ENCODE measurements around the gene MCF2L. TPM values are rescaled to one million over a fixed set of nuclear protein-coding genes. Genes with fewer than 3 reads are reported as not detected.

MCF2L gene
- total RNA-seq, 1 experiment from 2014 or later: 5.9 TPM

DNA sequence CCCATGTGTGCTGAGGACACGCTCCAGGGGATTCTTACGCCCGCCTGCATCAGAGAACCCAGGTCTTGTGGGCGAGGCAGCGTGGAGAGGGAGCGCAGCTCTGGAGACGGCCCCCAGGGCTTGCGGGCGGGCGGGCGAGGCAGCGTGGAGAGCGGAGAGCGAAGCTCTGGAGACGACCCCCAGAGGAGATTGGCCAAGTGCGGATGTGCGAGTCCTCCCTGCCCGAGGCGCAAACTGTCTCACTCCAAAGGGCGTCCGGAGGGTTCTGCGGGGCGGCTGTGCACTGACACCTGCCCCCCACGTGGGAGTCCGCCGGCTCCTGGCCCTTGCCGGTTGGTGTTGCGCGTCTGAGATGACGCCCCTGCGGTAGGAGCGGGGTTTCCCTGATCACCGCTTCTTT is 39.8 kb downstream of the MCF2L start:
- intact Hi-C loops (cut with micrococcal nuclease): no loop called here
- H3K9me2 ChIP-seq (replicated peaks; ENCODE audit: low read length): no peaks in the 10 kb centered on the region
- no peaks in the 10 kb centered on the region for H3K9me3 ChIP-seq (ENCODE audit: low read length)
- TF ChIP-seq EZH2 (IDR thresholded peaks at IDR 0.05; ENCODE audit: low read length, unreplicated experiment) (no peak), EZH2phosphoT487 (IDR thresholded peaks at IDR 0.05; ENCODE audit: borderline replicate concordance, low read length) (no peak)
- TF ChIP-seq, protein P1, sequence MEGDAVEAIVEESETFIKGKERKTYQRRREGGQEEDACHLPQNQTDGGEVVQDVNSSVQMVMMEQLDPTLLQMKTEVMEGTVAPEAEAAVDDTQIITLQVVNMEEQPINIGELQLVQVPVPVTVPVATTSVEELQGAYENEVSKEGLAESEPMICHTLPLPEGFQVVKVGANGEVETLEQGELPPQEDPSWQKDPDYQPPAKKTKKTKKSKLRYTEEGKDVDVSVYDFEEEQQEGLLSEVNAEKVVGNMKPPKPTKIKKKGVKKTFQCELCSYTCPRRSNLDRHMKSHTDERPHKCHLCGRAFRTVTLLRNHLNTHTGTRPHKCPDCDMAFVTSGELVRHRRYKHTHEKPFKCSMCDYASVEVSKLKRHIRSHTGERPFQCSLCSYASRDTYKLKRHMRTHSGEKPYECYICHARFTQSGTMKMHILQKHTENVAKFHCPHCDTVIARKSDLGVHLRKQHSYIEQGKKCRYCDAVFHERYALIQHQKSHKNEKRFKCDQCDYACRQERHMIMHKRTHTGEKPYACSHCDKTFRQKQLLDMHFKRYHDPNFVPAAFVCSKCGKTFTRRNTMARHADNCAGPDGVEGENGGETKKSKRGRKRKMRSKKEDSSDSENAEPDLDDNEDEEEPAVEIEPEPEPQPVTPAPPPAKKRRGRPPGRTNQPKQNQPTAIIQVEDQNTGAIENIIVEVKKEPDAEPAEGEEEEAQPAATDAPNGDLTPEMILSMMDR (conservative IDR thresholded peaks at IDR 0.05; ENCODE audit: low read depth, low read length): no peak
- no peak overlapping the region for H2AFZ ChIP-seq (ENCODE audit: low read length)
- H3K4me3 ChIP-seq (ENCODE audit: low read length): no peak overlapping the region
- ATAC-seq (no peak), DNase-seq (no peak)
- H3K9ac ChIP-seq (ENCODE audit: low read length): no peak overlapping the region
- H3K79me2 ChIP-seq (ENCODE audit: low read length): no peaks in the 10 kb centered on the region
- no peaks in the 10 kb centered on the region for H3F3A ChIP-seq (ENCODE audit: low read length, unreplicated experiment)
- POLR2A ChIA-PET (ENCODE audit: unreplicated experiment): no interaction called here
- no peaks in the 10 kb centered on the region for H3K27me3 ChIP-seq (ENCODE audit: low read length)
- peaks cover 9% of the 10 kb centered on the region for H3K4me1 ChIP-seq (ENCODE audit: insufficient read depth, low read length)
- H3K4me2 ChIP-seq (ENCODE audit: low read length): no peak overlapping the region
- no peaks in the 10 kb centered on the region for H4K20me1 ChIP-seq (ENCODE audit: low read length)
- BruUV-seq (replicated peaks): no TSS peak
- no peak overlapping the region for H3K27ac ChIP-seq (ENCODE audit: low read length)
- CTCF ChIA-PET: no interaction called here
- no peaks in the 10 kb centered on the region for H3K36me3 ChIP-seq (ENCODE audit: low read depth, low read length)

DNA sequence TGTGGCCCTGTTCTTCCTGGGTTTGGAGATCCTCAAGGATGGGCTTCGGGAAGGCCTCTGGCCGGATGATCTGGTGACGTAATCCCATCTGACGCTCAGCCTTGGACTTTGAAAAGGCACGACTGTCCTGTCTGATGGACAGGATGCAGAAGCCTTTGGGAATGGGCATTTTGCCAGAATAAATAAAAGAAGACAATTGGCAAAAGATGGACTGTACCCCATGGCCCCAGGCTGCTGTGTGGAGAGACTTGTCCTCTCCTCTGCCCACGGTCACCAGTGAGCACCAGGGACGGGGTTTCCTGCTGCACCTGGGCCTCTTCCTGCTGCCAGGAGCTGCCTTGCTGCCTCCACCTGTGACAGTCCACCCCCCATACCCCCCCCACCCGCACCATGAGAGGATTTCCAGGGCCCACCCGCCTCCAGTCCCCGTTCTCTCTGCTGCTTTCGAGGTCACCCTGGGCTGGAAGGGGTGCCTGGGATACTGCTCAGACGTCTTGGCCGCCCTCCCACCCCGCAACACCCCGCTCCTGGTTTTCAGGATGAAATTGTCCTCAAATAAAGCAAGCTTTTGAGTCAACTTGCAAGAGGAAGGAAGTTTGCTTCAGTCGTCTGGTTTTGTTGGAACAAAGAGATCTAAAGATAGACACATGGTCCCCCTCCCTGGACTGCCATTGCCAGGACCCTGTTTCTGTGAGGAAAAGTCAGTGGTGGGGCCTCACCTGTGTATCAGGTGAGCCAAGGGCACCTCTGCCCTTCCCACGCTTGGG is 40.9 kb downstream of the MCF2L start:
- H3K4me3 ChIP-seq (ENCODE audit: low read length): no peak overlapping the region
- BruUV-seq (replicated peaks): no TSS peak
- H3K9me2 ChIP-seq (replicated peaks; ENCODE audit: low read length): no peaks in the 10 kb centered on the region
- H3K79me2 ChIP-seq (ENCODE audit: low read length): no peaks in the 10 kb centered on the region
- no peak overlapping the region for H3K4me2 ChIP-seq (ENCODE audit: low read length)
- no peaks in the 10 kb centered on the region for H3F3A ChIP-seq (ENCODE audit: low read length, unreplicated experiment)
- ATAC-seq (no peak), DNase-seq (no peak)
- no peaks in the 10 kb centered on the region for H3K27me3 ChIP-seq (ENCODE audit: low read length)
- POLR2A ChIA-PET (ENCODE audit: unreplicated experiment): no interaction called here
- intact Hi-C loops (cut with micrococcal nuclease): no loop called here
- TF ChIP-seq EZH2 (IDR thresholded peaks at IDR 0.05; ENCODE audit: low read length, unreplicated experiment) (no peak), EZH2phosphoT487 (IDR thresholded peaks at IDR 0.05; ENCODE audit: borderline replicate concordance, low read length) (no peak)
- TF ChIP-seq, protein P1 (conservative IDR thresholded peaks at IDR 0.05; ENCODE audit: low read depth, low read length): no peak
- H2AFZ ChIP-seq (ENCODE audit: low read length): no peak overlapping the region
- no peaks in the 10 kb centered on the region for H3K9me3 ChIP-seq (ENCODE audit: low read length)
- peaks cover 19% of the 10 kb centered on the region for H3K4me1 ChIP-seq (ENCODE audit: insufficient read depth, low read length)
- H4K20me1 ChIP-seq (ENCODE audit: low read length): no peaks in the 10 kb centered on the region
- H3K27ac ChIP-seq (ENCODE audit: low read length): no peak overlapping the region
- no peak overlapping the region for H3K9ac ChIP-seq (ENCODE audit: low read length)
- CTCF ChIA-PET: no interaction called here
- H3K36me3 ChIP-seq (ENCODE audit: low read depth, low read length): no peaks in the 10 kb centered on the region

DNA sequence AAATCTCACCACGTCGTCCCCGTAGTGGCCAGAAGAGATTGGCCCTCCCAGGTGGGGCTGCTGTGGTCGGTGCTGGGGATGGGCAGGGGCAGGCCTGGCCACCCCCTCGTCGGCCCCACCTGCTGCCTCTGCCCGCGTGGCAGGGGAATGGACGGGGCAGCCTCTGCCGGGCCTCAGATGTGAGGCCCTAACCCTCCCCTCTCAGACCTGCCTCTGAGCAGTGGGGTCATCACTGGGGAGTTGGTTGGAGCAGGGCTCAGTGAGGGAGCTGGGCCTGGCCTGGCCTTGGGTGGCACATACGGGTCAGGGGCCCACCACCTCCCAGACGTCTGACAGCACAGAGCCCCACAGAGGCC is 41.5 kb downstream of the MCF2L start:
- ChIA-PET POLR2A (ENCODE audit: unreplicated experiment) (no interaction called here), CTCF (no interaction called here)
- no peaks in the 10 kb centered on the region for H3K27me3 ChIP-seq (ENCODE audit: low read length)
- ATAC-seq (no peak), DNase-seq (no peak)
- no peak overlapping the region for H3K9ac ChIP-seq (ENCODE audit: low read length)
- H3K4me2 ChIP-seq (ENCODE audit: low read length): no peak overlapping the region
- no peak for TF ChIP-seq EZH2phosphoT487 (IDR thresholded peaks at IDR 0.05; ENCODE audit: borderline replicate concordance, low read length)
- TF ChIP-seq, protein P1 (conservative IDR thresholded peaks at IDR 0.05; ENCODE audit: low read depth, low read length): no peak
- no peak for TF ChIP-seq EZH2 (IDR thresholded peaks at IDR 0.05; ENCODE audit: low read length, unreplicated experiment)
- intact Hi-C loops (cut with micrococcal nuclease): no loop called here
- H3K27ac ChIP-seq (ENCODE audit: low read length): no peak overlapping the region
- no peaks in the 10 kb centered on the region for H3K79me2 ChIP-seq (ENCODE audit: low read length)
- no peaks in the 10 kb centered on the region for H3K9me2 ChIP-seq (replicated peaks; ENCODE audit: low read length)
- no peaks in the 10 kb centered on the region for H3K9me3 ChIP-seq (ENCODE audit: low read length)
- no peak overlapping the region for H3K4me3 ChIP-seq (ENCODE audit: low read length)
- H4K20me1 ChIP-seq (ENCODE audit: low read length): no peaks in the 10 kb centered on the region
- peaks cover 20% of the 10 kb centered on the region for H3K4me1 ChIP-seq (ENCODE audit: insufficient read depth, low read length)
- H3F3A ChIP-seq (ENCODE audit: low read length, unreplicated experiment): no peaks in the 10 kb centered on the region
- H2AFZ ChIP-seq (ENCODE audit: low read length): no peak overlapping the region
- no TSS peak for BruUV-seq (replicated peaks)
- no peaks in the 10 kb centered on the region for H3K36me3 ChIP-seq (ENCODE audit: low read depth, low read length)
